ENCODE results near the gene HINT3. TPM values are rescaled to one million over a fixed set of nuclear protein-coding genes. Genes with fewer than 3 reads are reported as not detected.

Gene HINT3
- total RNA-seq, 1 donor: 23.3 TPM

DNA sequence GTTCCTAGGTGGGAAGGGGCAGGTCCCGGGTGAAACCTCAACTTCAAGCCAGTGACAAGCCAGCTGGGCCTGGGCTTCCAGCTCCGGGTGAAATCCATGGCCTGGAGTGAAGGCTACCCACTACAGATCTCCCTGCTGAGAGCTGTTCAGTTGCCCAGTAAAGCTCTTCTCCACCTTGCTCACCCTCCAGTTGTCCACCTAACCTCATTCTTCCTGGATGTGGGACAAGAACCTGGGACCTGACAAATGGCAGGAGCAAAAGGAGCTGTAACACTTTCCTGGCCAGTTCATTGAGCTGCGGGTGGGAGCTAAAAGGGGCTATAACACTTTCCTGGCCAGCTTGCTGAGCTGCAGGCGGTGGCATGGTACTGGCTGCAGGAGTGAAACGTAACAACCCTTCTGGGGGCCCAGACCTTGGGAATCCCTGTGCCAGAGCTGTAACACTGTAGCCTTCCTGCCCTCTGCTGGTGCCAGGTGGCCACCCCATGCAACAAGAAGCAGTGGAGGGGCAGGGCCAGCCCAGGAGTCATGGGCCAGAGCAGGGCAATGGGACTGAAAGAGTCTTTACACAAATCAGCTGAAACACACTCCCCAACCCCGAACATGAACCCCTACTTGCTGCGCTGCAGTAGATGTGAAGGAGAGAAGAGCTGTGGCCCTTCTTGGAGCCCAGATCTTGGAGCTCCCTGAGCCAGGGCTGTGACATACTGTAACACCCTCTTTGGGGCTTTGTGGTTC lies 3.6 kb upstream of the HINT3 start:
- peak; percentile 40 for DNase-seq (ENCODE audit: low read depth)
- no peak overlapping the region for H3K4me3 ChIP-seq (ENCODE audit: low read depth, low read length)
- TF ChIP-seq, protein P1, sequence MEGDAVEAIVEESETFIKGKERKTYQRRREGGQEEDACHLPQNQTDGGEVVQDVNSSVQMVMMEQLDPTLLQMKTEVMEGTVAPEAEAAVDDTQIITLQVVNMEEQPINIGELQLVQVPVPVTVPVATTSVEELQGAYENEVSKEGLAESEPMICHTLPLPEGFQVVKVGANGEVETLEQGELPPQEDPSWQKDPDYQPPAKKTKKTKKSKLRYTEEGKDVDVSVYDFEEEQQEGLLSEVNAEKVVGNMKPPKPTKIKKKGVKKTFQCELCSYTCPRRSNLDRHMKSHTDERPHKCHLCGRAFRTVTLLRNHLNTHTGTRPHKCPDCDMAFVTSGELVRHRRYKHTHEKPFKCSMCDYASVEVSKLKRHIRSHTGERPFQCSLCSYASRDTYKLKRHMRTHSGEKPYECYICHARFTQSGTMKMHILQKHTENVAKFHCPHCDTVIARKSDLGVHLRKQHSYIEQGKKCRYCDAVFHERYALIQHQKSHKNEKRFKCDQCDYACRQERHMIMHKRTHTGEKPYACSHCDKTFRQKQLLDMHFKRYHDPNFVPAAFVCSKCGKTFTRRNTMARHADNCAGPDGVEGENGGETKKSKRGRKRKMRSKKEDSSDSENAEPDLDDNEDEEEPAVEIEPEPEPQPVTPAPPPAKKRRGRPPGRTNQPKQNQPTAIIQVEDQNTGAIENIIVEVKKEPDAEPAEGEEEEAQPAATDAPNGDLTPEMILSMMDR (IDR thresholded peaks at IDR 0.05; ENCODE audit: insufficient read depth, low read depth, low read length): peak; percentile 52

DNA sequence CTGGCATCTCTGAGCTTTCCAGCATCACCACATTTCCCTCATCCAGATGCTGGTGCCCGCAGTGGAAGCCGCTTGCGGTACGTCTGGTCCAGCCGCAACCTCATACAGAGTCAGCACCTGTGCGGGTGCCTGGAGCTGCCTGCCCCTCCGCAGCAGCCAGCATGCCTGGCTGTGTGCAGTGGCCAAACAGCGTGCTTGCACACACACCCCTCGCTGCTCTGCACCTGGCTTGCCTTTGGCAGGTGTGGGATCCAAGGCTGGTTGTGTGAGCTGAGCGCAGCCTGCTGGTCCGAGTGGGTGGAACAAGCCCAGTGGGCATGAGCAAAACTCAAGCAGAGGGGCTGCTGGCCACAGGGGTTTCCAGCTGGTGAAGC lies 3.1 kb upstream of the HINT3 start:
- H3K4me3 ChIP-seq (ENCODE audit: low read depth, low read length): no peak overlapping the region
- TF ChIP-seq, protein P1 (IDR thresholded peaks at IDR 0.05; ENCODE audit: insufficient read depth, low read depth, low read length): peak; percentile 27
- DNase-seq (ENCODE audit: low read depth): no peak

DNA sequence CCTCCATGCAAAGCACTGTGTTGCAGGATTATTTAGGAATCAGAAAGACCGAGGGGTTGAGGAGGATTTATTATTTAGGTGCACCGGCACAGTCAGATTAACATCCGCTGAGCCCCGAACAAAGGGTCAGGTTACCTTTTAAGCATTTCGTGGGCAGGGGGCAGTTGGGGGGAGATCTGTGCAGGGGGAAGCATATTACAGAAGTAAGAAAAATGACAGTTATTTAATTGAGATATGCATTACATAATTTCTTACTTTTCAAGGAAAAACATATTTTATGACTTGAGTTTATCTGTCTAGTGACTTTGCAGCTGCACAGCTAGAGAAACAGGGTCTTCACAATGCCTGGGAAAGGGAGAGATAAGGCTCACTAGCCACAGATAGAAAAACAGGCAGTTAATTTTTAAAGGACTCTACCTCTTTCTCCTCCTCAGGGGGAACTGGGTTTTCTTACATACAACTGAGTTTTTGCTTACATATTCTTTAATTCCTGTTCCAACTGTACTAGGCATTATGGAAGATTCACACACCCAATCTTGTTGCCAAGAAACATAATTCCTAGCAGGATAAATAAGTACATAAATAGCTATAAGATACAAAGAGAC lies 1.7 kb upstream of the HINT3 start:
- TF ChIP-seq, protein P1 (IDR thresholded peaks at IDR 0.05; ENCODE audit: insufficient read depth, low read depth, low read length): no peak
- no peak for DNase-seq (ENCODE audit: low read depth)
- no peak overlapping the region for H3K4me3 ChIP-seq (ENCODE audit: low read depth, low read length)

DNA sequence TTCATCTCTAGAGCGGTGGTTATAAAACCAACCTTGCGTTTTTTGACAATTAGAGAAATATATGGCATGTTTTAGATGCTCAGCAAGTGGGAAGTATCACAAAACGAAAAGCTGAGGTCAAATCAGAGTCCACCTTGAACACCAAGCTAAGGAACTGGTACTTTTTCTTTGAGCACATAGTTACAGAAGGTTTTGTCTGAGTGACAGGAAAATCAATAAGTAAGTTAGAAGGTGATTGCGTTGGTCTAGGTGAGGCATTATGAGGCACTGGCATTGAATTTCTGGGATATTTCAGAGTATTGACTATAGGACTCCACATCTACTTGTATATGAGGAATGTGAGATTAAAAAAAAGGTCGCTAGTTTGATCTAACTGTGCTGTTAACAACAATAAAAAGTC lies 597 bp upstream of the HINT3 start:
- H3K4me3 ChIP-seq (ENCODE audit: low read depth, low read length): peak overlapping the region; percentile 84
- DNase-seq (ENCODE audit: low read depth): no peak
- TF ChIP-seq, protein P1 (IDR thresholded peaks at IDR 0.05; ENCODE audit: insufficient read depth, low read depth, low read length): no peak

DNA sequence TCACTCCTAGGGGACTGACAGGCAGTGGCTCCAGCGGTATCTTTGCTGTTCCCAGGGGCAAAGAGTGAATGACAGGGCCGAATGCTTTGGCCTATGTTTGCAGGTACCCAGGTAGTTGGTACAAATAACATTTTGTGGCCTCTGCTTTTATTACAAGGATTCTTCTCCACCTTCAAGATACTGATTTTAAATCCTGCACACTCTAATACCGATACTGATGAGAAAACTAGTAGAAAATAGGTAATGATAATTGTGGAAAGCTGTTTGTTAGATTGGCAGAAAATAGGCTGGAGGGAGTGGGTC lies 772 bp downstream of the HINT3 start:
- peak overlapping the region; percentile 84 for H3K4me3 ChIP-seq (ENCODE audit: low read depth, low read length)
- no peak for DNase-seq (ENCODE audit: low read depth)
- TF ChIP-seq, protein P1 (IDR thresholded peaks at IDR 0.05; ENCODE audit: insufficient read depth, low read depth, low read length): no peak

DNA sequence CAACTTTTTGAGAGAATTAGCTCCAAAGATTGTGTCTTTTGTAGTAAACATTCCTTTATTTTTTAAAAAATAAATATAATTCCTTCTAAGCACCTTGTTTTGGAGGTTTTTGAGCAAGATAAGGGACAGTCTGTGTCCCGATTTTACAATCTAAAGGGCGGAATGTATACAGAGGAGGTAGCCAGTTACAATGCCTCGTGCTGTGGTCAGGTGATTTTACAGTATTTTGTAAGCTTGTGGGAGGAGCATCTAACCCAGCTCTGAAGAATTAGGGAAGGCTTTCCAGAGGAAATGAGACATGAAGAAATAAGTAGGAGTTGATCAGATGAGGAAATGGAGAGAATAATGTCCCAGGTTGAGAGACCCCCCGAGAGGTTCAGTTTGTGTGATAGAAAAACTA lies 1.3 kb downstream of the HINT3 start:
- peak; percentile 85 for DNase-seq (ENCODE audit: low read depth)
- TF ChIP-seq, protein P1 (IDR thresholded peaks at IDR 0.05; ENCODE audit: insufficient read depth, low read depth, low read length): no peak
- peak overlapping the region; percentile 84 for H3K4me3 ChIP-seq (ENCODE audit: low read depth, low read length)

DNA sequence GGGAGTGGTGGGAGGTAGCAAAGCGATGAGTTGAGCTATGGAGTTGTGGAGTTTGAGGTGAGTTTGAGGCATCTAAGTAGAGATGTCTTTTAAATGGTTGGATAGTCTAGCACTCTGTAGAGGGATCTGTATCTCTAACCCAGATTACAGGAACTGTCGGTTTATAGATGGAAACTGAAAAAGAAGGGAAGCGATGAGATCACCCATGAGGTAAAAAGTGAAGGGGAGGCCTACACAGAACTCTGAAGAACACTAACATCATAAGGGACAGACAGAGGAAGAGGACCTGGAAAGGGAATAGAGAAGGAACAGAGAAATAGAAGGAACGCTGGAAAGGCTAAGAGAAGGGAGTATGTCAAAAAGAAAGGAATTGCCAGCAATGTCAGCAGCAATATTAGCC lies 2.5 kb downstream of the HINT3 start:
- no peak overlapping the region for H3K4me3 ChIP-seq (ENCODE audit: low read depth, low read length)
- TF ChIP-seq, protein P1 (IDR thresholded peaks at IDR 0.05; ENCODE audit: insufficient read depth, low read depth, low read length): no peak
- no peak for DNase-seq (ENCODE audit: low read depth)
